Measurements from ENCODE around the gene TTYH2. TPM values are rescaled to one million over a fixed set of nuclear protein-coding genes. Genes with fewer than 3 reads are reported as not detected.

TTYH2 gene
- total RNA-seq, 1 experiment from 2014 or later: 1.5 TPM

DNA sequence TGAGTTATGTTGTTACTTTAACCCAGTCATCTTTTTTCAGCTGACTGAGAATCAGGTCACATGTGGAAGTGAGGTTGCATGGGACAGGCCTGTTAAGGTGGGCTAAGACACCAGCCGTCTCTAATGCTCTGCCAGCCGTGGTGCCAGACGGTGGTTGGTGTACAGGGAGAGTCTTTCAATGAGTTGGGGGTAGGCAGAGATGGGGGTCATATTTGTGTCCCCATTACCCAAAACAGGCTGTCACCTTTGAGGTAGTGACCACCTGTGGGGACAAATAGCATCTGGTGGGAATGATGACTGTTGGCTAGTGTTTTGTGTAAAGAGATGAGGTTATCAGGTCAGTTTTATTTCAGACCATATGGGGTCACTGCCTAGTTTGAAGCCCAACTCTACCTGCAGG is 8.1 kb upstream of the TTYH2 start:
- H3K27ac ChIP-seq: peak overlapping the region; percentile 9
- no TSS peak for BruUV-seq (replicated peaks)
- peaks cover 51% of the 10 kb centered on the region for H3K79me2 ChIP-seq (ENCODE audit: low read depth)
- CTCF ChIA-PET: no interaction called here
- H2AFZ ChIP-seq: no peak overlapping the region
- no peak for DNase-seq
- no peaks in the 10 kb centered on the region for H3K9me2 ChIP-seq (ENCODE audit: insufficient read depth)
- POLR2A ChIA-PET (ENCODE audit: unreplicated experiment): no interaction called here
- H4K20me1 ChIP-seq (ENCODE audit: insufficient read depth): peaks cover 57% of the 10 kb centered on the region
- intact Hi-C loops (cut with micrococcal nuclease; ENCODE audit: unreplicated experiment): no loop called here
- no peaks in the 10 kb centered on the region for H3K9me3 ChIP-seq (ENCODE audit: insufficient read depth, low read depth)
- TF ChIP-seq, protein P1, sequence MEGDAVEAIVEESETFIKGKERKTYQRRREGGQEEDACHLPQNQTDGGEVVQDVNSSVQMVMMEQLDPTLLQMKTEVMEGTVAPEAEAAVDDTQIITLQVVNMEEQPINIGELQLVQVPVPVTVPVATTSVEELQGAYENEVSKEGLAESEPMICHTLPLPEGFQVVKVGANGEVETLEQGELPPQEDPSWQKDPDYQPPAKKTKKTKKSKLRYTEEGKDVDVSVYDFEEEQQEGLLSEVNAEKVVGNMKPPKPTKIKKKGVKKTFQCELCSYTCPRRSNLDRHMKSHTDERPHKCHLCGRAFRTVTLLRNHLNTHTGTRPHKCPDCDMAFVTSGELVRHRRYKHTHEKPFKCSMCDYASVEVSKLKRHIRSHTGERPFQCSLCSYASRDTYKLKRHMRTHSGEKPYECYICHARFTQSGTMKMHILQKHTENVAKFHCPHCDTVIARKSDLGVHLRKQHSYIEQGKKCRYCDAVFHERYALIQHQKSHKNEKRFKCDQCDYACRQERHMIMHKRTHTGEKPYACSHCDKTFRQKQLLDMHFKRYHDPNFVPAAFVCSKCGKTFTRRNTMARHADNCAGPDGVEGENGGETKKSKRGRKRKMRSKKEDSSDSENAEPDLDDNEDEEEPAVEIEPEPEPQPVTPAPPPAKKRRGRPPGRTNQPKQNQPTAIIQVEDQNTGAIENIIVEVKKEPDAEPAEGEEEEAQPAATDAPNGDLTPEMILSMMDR (conservative IDR thresholded peaks at IDR 0.05): no peak
- no peak for TF ChIP-seq EZH2 (IDR thresholded peaks at IDR 0.05; ENCODE audit: low read depth)
- peaks cover 30% of the 10 kb centered on the region for H3K27me3 ChIP-seq (ENCODE audit: insufficient read depth, low read depth)
- H3K4me1 ChIP-seq (replicated peaks; ENCODE audit: insufficient read depth): peaks cover 17% of the 10 kb centered on the region
- peaks cover 57% of the 10 kb centered on the region for H3F3A ChIP-seq (ENCODE audit: insufficient read depth, low read depth)
- peaks cover 40% of the 10 kb centered on the region for H3K36me3 ChIP-seq (ENCODE audit: low read depth)
- peak overlapping the region; percentile 93 for H3K4me3 ChIP-seq
- H3K4me2 ChIP-seq: peak overlapping the region; percentile 95

DNA sequence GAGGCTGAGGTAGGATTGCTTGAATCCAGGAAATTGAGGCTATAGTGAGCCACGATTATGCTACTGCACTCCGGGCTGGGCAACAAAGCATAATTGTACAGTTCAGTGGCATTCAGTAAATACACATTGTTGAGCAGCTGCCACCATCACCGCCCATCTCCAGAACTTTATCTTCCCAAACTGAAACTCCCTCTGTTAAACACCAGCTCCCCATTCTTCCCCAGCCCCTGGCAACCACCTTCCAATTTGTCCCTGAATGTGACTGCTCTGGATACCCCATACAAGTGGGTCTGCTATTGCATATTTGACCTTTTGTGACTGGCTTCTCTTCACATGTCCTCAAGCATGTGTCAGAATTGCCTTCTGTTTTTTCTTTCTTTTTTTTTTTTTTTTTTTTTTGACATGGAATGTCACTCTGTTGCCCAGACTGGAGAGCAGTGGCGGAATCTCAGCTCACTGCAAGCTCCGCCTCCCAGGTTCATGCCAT is 7.0 kb upstream of the TTYH2 start:
- TF ChIP-seq EZH2 (IDR thresholded peaks at IDR 0.05; ENCODE audit: low read depth): no peak
- CTCF ChIA-PET: interaction anchor here (0.7 kb wide), 2 partner anchors 11 to 151 kb away, joined by 11 read pairs; no protein-coding TSS in a partner anchor
- Histone ChIP-seq H3K4me1 (replicated peaks; ENCODE audit: insufficient read depth) (peaks cover 17% of the 10 kb centered on the region), H3K9me3 (ENCODE audit: insufficient read depth, low read depth) (no peaks in the 10 kb centered on the region), H2AFZ (no peak overlapping the region), H4K20me1 (ENCODE audit: insufficient read depth) (peaks cover 68% of the 10 kb centered on the region), H3K79me2 (ENCODE audit: low read depth) (peaks cover 51% of the 10 kb centered on the region), H3K36me3 (ENCODE audit: low read depth) (peaks cover 40% of the 10 kb centered on the region), H3K4me2 (peak overlapping the region; percentile 95; the same call in 1 of the 2 replicates), H3K9me2 (ENCODE audit: insufficient read depth) (no peaks in the 10 kb centered on the region), H3F3A (ENCODE audit: insufficient read depth, low read depth) (peaks cover 67% of the 10 kb centered on the region), H3K27me3 (ENCODE audit: insufficient read depth, low read depth) (peaks cover 19% of the 10 kb centered on the region), H3K27ac (no peak overlapping the region), H3K4me3 (no peak overlapping the region)
- intact Hi-C loops (cut with micrococcal nuclease; ENCODE audit: unreplicated experiment): no loop called here
- no peak for DNase-seq
- BruUV-seq (replicated peaks): no TSS peak
- POLR2A ChIA-PET (ENCODE audit: unreplicated experiment): interaction anchor here (0.5 kb wide), 1 partner anchor 882 kb away, joined by 3 read pairs; no protein-coding TSS in a partner anchor

DNA sequence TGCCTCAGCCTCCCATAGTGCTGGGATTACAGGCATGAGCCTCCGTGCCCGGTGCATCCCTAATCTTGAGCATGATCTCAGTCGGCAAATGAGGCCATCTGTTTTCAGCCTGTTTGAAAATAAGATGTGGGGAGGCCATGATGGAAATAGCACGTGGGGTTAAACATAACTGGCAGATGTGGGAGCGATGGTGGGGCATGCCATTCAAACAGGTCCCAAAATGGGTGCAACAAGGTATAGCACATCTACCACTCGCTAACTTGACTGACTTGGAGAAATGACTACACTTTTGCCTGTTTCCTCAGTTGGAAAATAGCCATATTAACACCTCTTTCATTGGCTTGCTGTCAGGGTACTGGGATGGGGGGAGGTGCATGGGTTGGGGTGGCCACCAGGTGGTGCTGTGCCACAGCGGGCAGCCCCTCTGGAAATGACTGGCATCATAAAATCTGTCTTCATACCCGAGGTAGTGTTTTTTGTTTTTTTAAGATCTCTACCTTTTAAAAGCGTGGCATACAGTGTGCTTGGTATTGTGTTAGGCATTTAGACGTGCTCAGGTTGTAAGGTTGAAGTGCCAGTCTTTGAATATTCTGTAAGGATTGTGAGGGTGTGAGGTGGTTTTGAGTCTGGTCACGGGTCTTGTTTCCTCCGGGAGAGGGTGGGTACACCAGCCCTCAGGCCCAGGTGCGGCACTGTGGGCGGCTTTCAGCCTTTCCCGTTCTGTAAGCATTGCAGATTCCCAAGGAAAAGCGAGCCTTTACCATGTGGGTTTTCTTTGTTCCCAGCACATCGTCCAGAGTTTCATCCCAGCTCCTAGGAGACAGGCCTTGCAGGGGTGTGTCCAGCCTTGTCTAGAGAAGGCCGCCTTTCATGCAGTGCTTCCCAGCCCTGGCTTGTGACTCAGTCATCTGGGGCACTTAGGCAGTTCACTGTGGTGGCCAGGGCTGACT is 2.9 kb upstream of the TTYH2 start:
- H3K4me1 ChIP-seq (replicated peaks; ENCODE audit: insufficient read depth): peaks cover 13% of the 10 kb centered on the region
- DNase-seq: peak; percentile 62 to 74
- peaks cover 4% of the 10 kb centered on the region; the same call in 1 of the 2 replicates for H3K27me3 ChIP-seq (ENCODE audit: insufficient read depth, low read depth)
- peaks cover 26% of the 10 kb centered on the region for H3K36me3 ChIP-seq (ENCODE audit: low read depth)
- ChIA-PET CTCF (no interaction called here), POLR2A (ENCODE audit: unreplicated experiment) (no interaction called here)
- no peak overlapping the region for H3K27ac ChIP-seq
- H2AFZ ChIP-seq: no peak overlapping the region
- H3K79me2 ChIP-seq (ENCODE audit: low read depth): peaks cover 31% of the 10 kb centered on the region
- peaks cover 74% of the 10 kb centered on the region for H3F3A ChIP-seq (ENCODE audit: insufficient read depth, low read depth)
- peaks cover 66% of the 10 kb centered on the region for H4K20me1 ChIP-seq (ENCODE audit: insufficient read depth)
- intact Hi-C loops (cut with micrococcal nuclease; ENCODE audit: unreplicated experiment): loop anchor here (2.0 to 10.0 kb wide), 5 partner anchors 50 to 244 kb away; partner anchors contain the start of gene GPR142
- H3K4me3 ChIP-seq: no peak overlapping the region
- H3K9me2 ChIP-seq (ENCODE audit: insufficient read depth): no peaks in the 10 kb centered on the region
- no TSS peak for BruUV-seq (replicated peaks)
- H3K4me2 ChIP-seq: no peak overlapping the region
- H3K9me3 ChIP-seq (ENCODE audit: insufficient read depth, low read depth): no peaks in the 10 kb centered on the region
- no peak for TF ChIP-seq EZH2 (IDR thresholded peaks at IDR 0.05; ENCODE audit: low read depth)
- TF ChIP-seq, protein P1 (conservative IDR thresholded peaks at IDR 0.05): peak; percentile 95
